ENCODE data around the gene RYR1.

GRCh38 chr19:38458991-38459390 is 25.5 kb downstream of the RYR1 start:
- TF ChIP-seq BRCA1 (IDR thresholded peaks at IDR 0.05; ENCODE audit: low read depth, low read length) (no peak), POLR2A (IDR thresholded peaks at IDR 0.05; ENCODE audit: low read depth, low read length) (no peak), JUND (IDR thresholded peaks at IDR 0.05; ENCODE audit: low read depth, low read length) (no peak), RELB (IDR thresholded peaks at IDR 0.05; ENCODE audit: low read depth) (no peak), CTCF (IDR thresholded peaks at IDR 0.05 in 2 of 3, conservative IDR thresholded peaks at IDR 0.05 in 1 of 3; ENCODE audit: control insufficient read depth in 2 of 3, extremely low read depth in 1 of 3, insufficient read depth in 1 of 3, low read depth in 3 of 3, low read length in 3 of 3) (no peak), TCF3 (IDR thresholded peaks at IDR 0.05; ENCODE audit: borderline replicate concordance, insufficient read depth, low read depth, low read length) (no peak), NBN (IDR thresholded peaks at IDR 0.05) (no peak), RAD51 (IDR thresholded peaks at IDR 0.05) (no peak), GABPA (IDR thresholded peaks at IDR 0.05; ENCODE audit: low read depth) (no peak), E2F4 (IDR thresholded peaks at IDR 0.05; ENCODE audit: low read depth, low read length) (no peak)
